GM12892 (cell line): ENCODE data around the gene ZBTB20.

Experiments used
- POLR2A ChIP-seq: IDR thresholded peaks from 2 replicates; pipeline ENCODE4 v1.6.1; 2011; ENCODE audit warnings: low read depth, low read length, control low read depth
- POLR2AphosphoS5 ChIP-seq: IDR thresholded peaks from 2 replicates; pipeline ENCODE4 v1.6.1; 2011; ENCODE audit warnings: low read depth, low read length, control low read depth

DNA sequence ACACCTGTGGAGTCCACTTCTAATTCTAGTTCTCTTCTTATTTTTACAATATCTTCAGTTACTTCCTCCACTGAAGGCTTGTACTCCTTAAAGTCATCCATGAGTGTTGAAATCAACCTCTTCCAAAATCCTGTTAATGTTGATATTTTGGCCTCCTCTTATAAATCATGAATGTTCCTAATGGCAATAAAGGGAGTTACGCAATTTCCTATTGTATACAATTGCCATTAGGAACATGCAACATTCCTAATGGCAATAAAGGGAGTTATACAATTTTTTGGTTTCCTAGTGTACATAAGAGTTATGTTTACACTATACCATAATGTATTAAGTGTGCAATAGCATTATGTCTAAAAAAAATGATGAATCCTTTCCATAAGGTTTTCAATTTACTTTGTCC lies 862.4 kb downstream of the ZBTB20 start:
- no peak for TF ChIP-seq POLR2A
- TF ChIP-seq POLR2AphosphoS5 = no peak
